HG03108 (cell line): ENCODE data around the gene FGG.

ENCODE experiments used
- ATAC-seq: cut with Tn5 transposase; IDR thresholded peaks from one replicate; pipeline ENCODE4 v1.9.1; 2021; ENCODE audit warnings: moderate library complexity; ENCODE audit not compliant: unreplicated experiment

Gene FGG

GRCh38 chr4:154559141-154559493 is 53.3 kb downstream of the FGG start:
- ATAC-seq: no peak
